ENCODE results near the gene GALNT7.

GALNT7 gene

DNA sequence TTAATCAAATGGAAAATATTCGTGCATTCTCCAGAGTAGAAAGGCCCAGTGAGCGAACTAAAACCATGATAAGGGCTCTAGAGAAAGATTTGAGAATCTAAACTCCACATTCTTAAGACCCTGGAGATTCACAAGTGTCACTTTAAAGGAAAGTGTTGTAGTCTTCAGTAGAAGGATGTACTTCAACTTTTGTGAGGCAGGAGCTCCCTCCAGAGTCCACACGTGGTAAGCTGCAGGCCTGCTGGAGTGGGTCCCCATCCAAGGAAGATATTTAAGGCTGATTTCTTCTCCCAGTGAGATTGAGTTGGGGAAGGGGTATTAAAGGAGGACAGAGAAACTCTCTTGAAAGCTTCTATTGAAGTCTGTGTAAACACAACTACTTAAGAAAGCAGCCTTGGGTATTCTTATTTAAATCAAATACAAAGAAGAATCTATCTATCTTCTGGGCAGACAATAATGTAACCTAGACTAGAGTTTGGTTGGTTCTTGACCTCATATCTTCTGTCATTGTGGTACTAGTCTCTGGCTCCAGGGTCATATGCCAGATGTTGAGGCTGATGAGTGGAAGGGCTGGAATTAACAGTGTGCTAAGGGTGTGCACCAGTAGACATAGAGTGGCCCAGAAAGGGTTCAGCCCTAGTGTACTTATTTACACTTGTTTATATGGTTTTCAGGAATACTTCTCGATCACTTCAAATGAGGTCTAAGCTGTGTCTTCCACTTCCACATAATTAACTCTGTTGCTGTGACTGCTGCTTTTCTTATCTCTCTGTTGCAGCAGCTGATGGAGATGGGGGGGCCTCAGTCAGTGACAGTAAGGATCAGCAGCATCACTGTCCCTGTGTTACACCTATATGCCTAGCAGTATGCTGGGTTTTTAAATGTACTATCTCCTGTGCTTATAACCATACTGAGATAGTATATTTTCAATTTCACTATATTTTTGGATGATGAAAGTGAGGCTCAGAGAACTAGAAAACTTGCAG is 89.4 kb downstream of the GALNT7 start:
- peaks cover 2% of the 10 kb centered on the region for H3K79me2 ChIP-seq
- no peak overlapping the region for H3K27ac ChIP-seq
- H3K9ac ChIP-seq = no peak overlapping the region
- H3K27me3 ChIP-seq (ENCODE audit: control insufficient read depth, insufficient read depth, low read length) = no peaks in the 10 kb centered on the region
- peaks cover 4% of the 10 kb centered on the region for H3K4me1 ChIP-seq
- H3K36me3 ChIP-seq (ENCODE audit: control insufficient read depth, insufficient read depth, low read length) = no peaks in the 10 kb centered on the region
- H3K4me2 ChIP-seq (ENCODE audit: low read length) = no peak overlapping the region
- no peaks in the 10 kb centered on the region for H3K9me3 ChIP-seq (ENCODE audit: control insufficient read depth, low read length)
- no peak overlapping the region for H3K4me3 ChIP-seq (ENCODE audit: low read depth, low read length)
- TF ChIP-seq, protein P1, sequence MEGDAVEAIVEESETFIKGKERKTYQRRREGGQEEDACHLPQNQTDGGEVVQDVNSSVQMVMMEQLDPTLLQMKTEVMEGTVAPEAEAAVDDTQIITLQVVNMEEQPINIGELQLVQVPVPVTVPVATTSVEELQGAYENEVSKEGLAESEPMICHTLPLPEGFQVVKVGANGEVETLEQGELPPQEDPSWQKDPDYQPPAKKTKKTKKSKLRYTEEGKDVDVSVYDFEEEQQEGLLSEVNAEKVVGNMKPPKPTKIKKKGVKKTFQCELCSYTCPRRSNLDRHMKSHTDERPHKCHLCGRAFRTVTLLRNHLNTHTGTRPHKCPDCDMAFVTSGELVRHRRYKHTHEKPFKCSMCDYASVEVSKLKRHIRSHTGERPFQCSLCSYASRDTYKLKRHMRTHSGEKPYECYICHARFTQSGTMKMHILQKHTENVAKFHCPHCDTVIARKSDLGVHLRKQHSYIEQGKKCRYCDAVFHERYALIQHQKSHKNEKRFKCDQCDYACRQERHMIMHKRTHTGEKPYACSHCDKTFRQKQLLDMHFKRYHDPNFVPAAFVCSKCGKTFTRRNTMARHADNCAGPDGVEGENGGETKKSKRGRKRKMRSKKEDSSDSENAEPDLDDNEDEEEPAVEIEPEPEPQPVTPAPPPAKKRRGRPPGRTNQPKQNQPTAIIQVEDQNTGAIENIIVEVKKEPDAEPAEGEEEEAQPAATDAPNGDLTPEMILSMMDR (IDR thresholded peaks at IDR 0.05) = peak; percentile 56
- H2AFZ ChIP-seq = no peak overlapping the region

GRCh38 chr4:173258866-173259265 is 90.3 kb downstream of the GALNT7 start:
- Histone ChIP-seq H3K9ac (no peak overlapping the region), H3K79me2 (peaks cover 2% of the 10 kb centered on the region), H3K4me3 (ENCODE audit: low read depth, low read length) (no peak overlapping the region), H3K36me3 (ENCODE audit: control insufficient read depth, insufficient read depth, low read length) (no peaks in the 10 kb centered on the region), H3K4me1 (no peaks in the 10 kb centered on the region), H3K27me3 (ENCODE audit: control insufficient read depth, insufficient read depth, low read length) (no peaks in the 10 kb centered on the region), H3K4me2 (ENCODE audit: low read length) (no peak overlapping the region), H3K9me3 (ENCODE audit: control insufficient read depth, low read length) (no peaks in the 10 kb centered on the region), H2AFZ (no peak overlapping the region), H3K27ac (no peak overlapping the region)
- TF ChIP-seq, protein P1 (IDR thresholded peaks at IDR 0.05) = no peak

GRCh38 chr4:173259310-173259709 is 90.7 kb downstream of the GALNT7 start:
- H2AFZ ChIP-seq = no peak overlapping the region

DNA sequence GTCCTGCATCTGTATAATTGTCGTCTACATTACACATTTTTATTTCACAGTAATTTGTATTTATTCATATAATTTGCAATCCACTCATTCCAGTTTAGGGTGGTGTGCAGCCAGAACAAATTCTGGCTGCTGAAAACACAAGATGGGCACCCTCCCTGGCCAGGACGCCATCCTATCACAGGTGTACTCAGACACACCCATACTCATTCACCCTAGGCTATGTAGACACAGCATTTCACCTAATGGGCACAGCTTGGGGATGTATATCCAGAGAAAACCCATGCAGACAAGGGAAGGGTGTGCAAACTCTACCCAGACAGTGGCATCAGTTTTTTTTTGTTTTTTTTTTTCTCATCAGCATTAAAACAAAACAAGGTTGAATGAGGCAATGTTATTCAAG is 92.4 kb downstream of the GALNT7 start:
- no peaks in the 10 kb centered on the region for H3K9me3 ChIP-seq (ENCODE audit: control insufficient read depth, low read length)
- no peak overlapping the region for H3K9ac ChIP-seq
- no peaks in the 10 kb centered on the region for H3K36me3 ChIP-seq (ENCODE audit: control insufficient read depth, insufficient read depth, low read length)
- H3K4me1 ChIP-seq = no peaks in the 10 kb centered on the region
- no peak overlapping the region for H2AFZ ChIP-seq
- no peak overlapping the region for H3K4me3 ChIP-seq (ENCODE audit: low read depth, low read length)
- no peaks in the 10 kb centered on the region for H3K79me2 ChIP-seq
- H3K27ac ChIP-seq = no peak overlapping the region
- no peaks in the 10 kb centered on the region for H3K27me3 ChIP-seq (ENCODE audit: control insufficient read depth, insufficient read depth, low read length)
- TF ChIP-seq, protein P1 (IDR thresholded peaks at IDR 0.05) = no peak
- H3K4me2 ChIP-seq (ENCODE audit: low read length) = no peak overlapping the region

More at GRCh38 chr4:173259310-173259709, 90.7 kb downstream of the GALNT7 start:
- Histone ChIP-seq H3K9ac (no peak overlapping the region), H3K4me2 (ENCODE audit: low read length) (no peak overlapping the region), H3K9me3 (ENCODE audit: control insufficient read depth, low read length) (no peaks in the 10 kb centered on the region), H3K4me3 (ENCODE audit: low read depth, low read length) (no peak overlapping the region), H3K27ac (no peak overlapping the region), H3K4me1 (no peaks in the 10 kb centered on the region), H3K79me2 (peaks cover 2% of the 10 kb centered on the region), H3K27me3 (ENCODE audit: control insufficient read depth, insufficient read depth, low read length) (no peaks in the 10 kb centered on the region), H3K36me3 (ENCODE audit: control insufficient read depth, insufficient read depth, low read length) (no peaks in the 10 kb centered on the region)
- TF ChIP-seq, protein P1 (IDR thresholded peaks at IDR 0.05) = no peak

All from parathyroid adenoma (tissue), 2 donors.